C4-2B (cell line): ENCODE results near the gene CLEC2L.

Experiments used
- CTCF ChIP-seq: fragments of 450-650 bp; conservative IDR thresholded peaks from 2 replicates; pipeline ENCODE4 v1.5.1; 2017; ENCODE audit warnings: mild to moderate bottlenecking
- ZFX ChIP-seq: fragments of 450-650 bp; IDR thresholded peaks from 2 replicates; pipeline ENCODE4 v1.6.1; 2017

GRCh38 chr7:139476891-139477290 is 46.6 kb upstream of the CLEC2L start:
- TF ChIP-seq CTCF (no peak), ZFX (no peak)
